NCI-H446 (cell line): ENCODE results near the gene INTS2.
"Not testable (repeated sequence)": the region's sequence is repeated elsewhere in the genome, so short reads cannot be mapped to it uniquely, and the experiment has no call there.

Experiments used
- DNase-seq, 2 experiments: peaks; one replicate each; lab custom pipeline; 2025; lab: John Stamatoyannopoulos, UW

Gene INTS2

GRCh38 chr17:61887733-61888132, 40.0 kb downstream of the INTS2 start:
- not testable (repeated sequence) for DNase-seq

GRCh38 chr17:61885865-61886264, 41.9 kb downstream of the INTS2 start:
- DNase-seq, result not testable (repeated sequence)

GRCh38 chr17:61884864-61885263, 42.9 kb downstream of the INTS2 start:
- DNase-seq, result no peak

- no peak for DNase-seq
These were observed 47.1 kb downstream of the INTS2 start for GRCh38 chr17:61880589-61881102.

GRCh38 chr17:61878984-61879612, 48.7 kb downstream of the INTS2 start:
- DNase-seq, result no peak

GRCh38 chr17:61878520-61878919, 49.3 kb downstream of the INTS2 start:
- DNase-seq, result no peak

- no peak for DNase-seq
These were observed 49.9 kb downstream of the INTS2 start for GRCh38 chr17:61877837-61878236.

GRCh38 chr17:61875804-61876203, 52.0 kb downstream of the INTS2 start:
- DNase-seq, result no peak

- DNase-seq, result no peak
These were observed 52.5 kb downstream of the INTS2 start for GRCh38 chr17:61875285-61875684.

GRCh38 chr17:61874075-61874474, 53.7 kb downstream of the INTS2 start:
- DNase-seq, result no peak

- DNase-seq, result no peak
These were observed 55.7 kb downstream of the INTS2 start for GRCh38 chr17:61872099-61872498.

- DNase-seq, result no peak
These were observed 58.6 kb downstream of the INTS2 start for GRCh38 chr17:61869138-61869537.

- no peak for DNase-seq
These were observed 59.7 kb downstream of the INTS2 start for GRCh38 chr17:61868074-61868473.

- DNase-seq, result no peak
These were observed 60.7 kb downstream of the INTS2 start for GRCh38 chr17:61867033-61867432.

- peak in 1 of 2 experiments; percentile 31 for DNase-seq
These were observed 64.0 kb downstream of the INTS2 start for GRCh38 chr17:61863801-61864126.

- DNase-seq, result peak; percentile 91 to 92
These were observed 64.6 kb downstream of the INTS2 start, which contains the start of gene BRIP1 for GRCh38 chr17:61862975-61863800. BRIP1 (minus strand) TSS chr17:61863528; CDS start chr17:61861539, 1,989 bp downstream.

GRCh38 chr17:61862105-61862574, 65.6 kb downstream of the INTS2 start:
- DNase-seq, result no peak

GRCh38 chr17:61860397-61860796, 67.4 kb downstream of the INTS2 start:
- not testable (repeated sequence) for DNase-seq

GRCh38 chr17:61856035-61856434, 71.7 kb downstream of the INTS2 start:
- DNase-seq, result no peak

- DNase-seq, result no peak
These were observed 74.9 kb downstream of the INTS2 start for GRCh38 chr17:61852857-61853256.

GRCh38 chr17:61849674-61850073, 78.1 kb downstream of the INTS2 start:
- no peak for DNase-seq

GRCh38 chr17:61848896-61849295, 78.9 kb downstream of the INTS2 start:
- no peak for DNase-seq

- no peak for DNase-seq
These were observed 79.5 kb downstream of the INTS2 start for GRCh38 chr17:61848247-61848646.
